ENCODE results near the gene USP43.

DNA sequence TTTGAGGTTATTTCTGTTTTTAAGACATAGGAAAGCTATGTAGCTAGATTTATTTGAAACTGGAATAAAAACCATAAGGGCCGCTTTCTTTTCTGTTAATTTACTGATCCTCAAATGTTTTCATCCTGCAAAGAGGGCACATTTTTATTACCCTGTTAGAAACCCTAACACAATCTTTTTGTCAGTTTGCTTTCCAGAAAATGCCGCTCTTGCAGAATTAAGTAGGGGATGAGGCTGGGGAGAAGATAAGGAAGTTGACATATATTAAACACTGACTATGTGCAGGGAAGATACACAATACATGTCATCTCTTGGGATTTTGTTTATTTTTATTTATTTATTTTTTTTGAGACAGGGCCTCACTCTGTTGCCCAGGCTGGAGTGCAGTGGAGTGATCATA lies 15.7 kb downstream of the USP43 start:
- no peak for TF ChIP-seq EZH2 (IDR thresholded peaks at IDR 0.05; ENCODE audit: borderline replicate concordance, low read depth, low read length, poor library complexity, severe bottlenecking)
- TF ChIP-seq, protein P1, sequence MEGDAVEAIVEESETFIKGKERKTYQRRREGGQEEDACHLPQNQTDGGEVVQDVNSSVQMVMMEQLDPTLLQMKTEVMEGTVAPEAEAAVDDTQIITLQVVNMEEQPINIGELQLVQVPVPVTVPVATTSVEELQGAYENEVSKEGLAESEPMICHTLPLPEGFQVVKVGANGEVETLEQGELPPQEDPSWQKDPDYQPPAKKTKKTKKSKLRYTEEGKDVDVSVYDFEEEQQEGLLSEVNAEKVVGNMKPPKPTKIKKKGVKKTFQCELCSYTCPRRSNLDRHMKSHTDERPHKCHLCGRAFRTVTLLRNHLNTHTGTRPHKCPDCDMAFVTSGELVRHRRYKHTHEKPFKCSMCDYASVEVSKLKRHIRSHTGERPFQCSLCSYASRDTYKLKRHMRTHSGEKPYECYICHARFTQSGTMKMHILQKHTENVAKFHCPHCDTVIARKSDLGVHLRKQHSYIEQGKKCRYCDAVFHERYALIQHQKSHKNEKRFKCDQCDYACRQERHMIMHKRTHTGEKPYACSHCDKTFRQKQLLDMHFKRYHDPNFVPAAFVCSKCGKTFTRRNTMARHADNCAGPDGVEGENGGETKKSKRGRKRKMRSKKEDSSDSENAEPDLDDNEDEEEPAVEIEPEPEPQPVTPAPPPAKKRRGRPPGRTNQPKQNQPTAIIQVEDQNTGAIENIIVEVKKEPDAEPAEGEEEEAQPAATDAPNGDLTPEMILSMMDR (conservative IDR thresholded peaks at IDR 0.05; ENCODE audit: low read depth, low read length), result no peak
